ENCODE measurements around the gene USP6NL. TPM values are rescaled to one million over a fixed set of nuclear protein-coding genes. Genes with fewer than 3 reads are reported as not detected.

The USP6NL gene
- total and polyA plus RNA-seq, 2 of the 8 experiments (the other 6 are each of a cell fraction or from before 2014, with no cell fraction given): 10.9 to 28.8 TPM

GRCh38 chr10:11546581-11546980, 64.9 kb downstream of the USP6NL start:
- no peak overlapping the region for H3K27ac ChIP-seq (ENCODE audit: low read depth, low read length)
- H3K18ac ChIP-seq (ENCODE audit: extremely low read depth, low read length): no peak overlapping the region
- 88 to 100% methylated on average over 1 to 4 of the region's 4 CpGs for WGBS, 2 experiments (ENCODE audit: extremely low coverage in 1 of 2, insufficient coverage in 1 of 2, insufficient read length in 1 of 2, insufficient replicate concordance in 2 of 2, low coverage in 1 of 2, low lambda C conversion rate in 2 of 2, missing lambda C conversion rate in 1 of 2)
- no peak overlapping the region for H3K14ac ChIP-seq (ENCODE audit: insufficient read length)
- H2AFZ ChIP-seq (ENCODE audit: low read length): no peak overlapping the region
- no peak for TF ChIP-seq NRF1 (IDR thresholded peaks at IDR 0.05; ENCODE audit: low read depth, low read length)
- no peak for TF ChIP-seq JUN (IDR thresholded peaks at IDR 0.05; ENCODE audit: low read depth, low read length)
- TF ChIP-seq SIN3A (conservative IDR thresholded peaks at IDR 0.05 in 1 of 2, IDR thresholded peaks at IDR 0.05 in 1 of 2; ENCODE audit: low read depth in 1 of 2, low read length in 2 of 2): no peak
- TF ChIP-seq ZNF274 (IDR thresholded peaks at IDR 0.05; ENCODE audit: borderline replicate concordance, extremely low read depth, low read length): no peak
- TF ChIP-seq CBX5 (IDR thresholded peaks at IDR 0.05; ENCODE audit: low read depth, low read length): no peak
- no peak for TF ChIP-seq RAD21 (IDR thresholded peaks at IDR 0.05 in 1 of 2, conservative IDR thresholded peaks at IDR 0.05 in 1 of 2; ENCODE audit: low read depth in 2 of 2, low read length in 2 of 2)
- no peak for TF ChIP-seq CTBP2 (IDR thresholded peaks at IDR 0.05; ENCODE audit: borderline replicate concordance, insufficient read depth, insufficient read length, low read length)
- TF ChIP-seq CTCF (IDR thresholded peaks at IDR 0.05; ENCODE audit: control extremely low read depth in 1 of 3, insufficient read depth in 1 of 3, low read depth in 1 of 3, low read length in 3 of 3): no peak
- H4K91ac ChIP-seq (replicated peaks; ENCODE audit: insufficient read length, low read length): no peak overlapping the region
- H3K9me3 ChIP-seq (ENCODE audit: insufficient read depth in 2 of 2, low read depth in 1 of 2, low read length in 1 of 2): no peaks in the 10 kb centered on the region
- H4K8ac ChIP-seq (ENCODE audit: extremely low read depth, insufficient read depth, low read length): no peak overlapping the region
- H3K4ac ChIP-seq (replicated peaks; ENCODE audit: insufficient read length, low read depth, low read length): no peak overlapping the region
- H3K79me1 ChIP-seq (ENCODE audit: low read depth, low read length): peaks cover 2% of the 10 kb centered on the region; the same call in 1 of the 2 replicates
- H3K23me2 ChIP-seq (ENCODE audit: low read depth, low read length): no peaks in the 10 kb centered on the region
- H2BK20ac ChIP-seq (ENCODE audit: low read length): no peak overlapping the region
- no peaks in the 10 kb centered on the region; a peak in 1 of 8 replicates for H3K36me3 ChIP-seq (ENCODE audit: control insufficient read depth in 2 of 4, insufficient read depth in 4 of 4, low read length in 3 of 4)
- no peak overlapping the region for H3K9ac ChIP-seq (replicated peaks in 1 of 4; ENCODE audit: extremely low read depth in 1 of 4, low read depth in 3 of 4, low read length in 3 of 4)
- H3K4me2 ChIP-seq (ENCODE audit: insufficient read depth in 1 of 2, low read depth in 2 of 2, low read length in 2 of 2): no peak overlapping the region
- no peak overlapping the region for H2BK12ac ChIP-seq (ENCODE audit: low read depth, low read length)
- FAIRE-seq (no peak), DNase-seq (ENCODE audit: low read depth in 1 of 2, low spot score in 2 of 2) (no peak)
- ChIA-PET CTCF (ENCODE audit: partially characterized antibody) (no interaction called here), POLR2A (ENCODE audit: partially characterized antibody) (no interaction called here)
- no peak overlapping the region for H2BK15ac ChIP-seq (ENCODE audit: low read length)
- peaks cover 0 to 2% of the 10 kb centered on the region in 2 experiments for H4K20me1 ChIP-seq (replicated peaks in 1 of 2; ENCODE audit: control insufficient read depth in 1 of 2, insufficient read depth in 2 of 2, low read length in 2 of 2)
- H3K56ac ChIP-seq (replicated peaks; ENCODE audit: insufficient read length, low read depth, low read length): no peak overlapping the region
- H3K4me3 ChIP-seq (ENCODE audit: extremely low read depth in 1 of 4, insufficient read depth in 2 of 4, low read depth in 3 of 4, low read length in 4 of 4): no peak overlapping the region
- H2BK5ac ChIP-seq (ENCODE audit: low read depth, low read length): no peak overlapping the region
- peaks cover 0 to 84% of the 10 kb centered on the region in 2 experiments; a peak in 2 of 4 replicates for H3K79me2 ChIP-seq (ENCODE audit: control insufficient read depth in 1 of 2, insufficient read depth in 2 of 2, low read length in 2 of 2)
- no peak overlapping the region for H3K23ac ChIP-seq (ENCODE audit: insufficient read length)
- H2BK120ac ChIP-seq (replicated peaks; ENCODE audit: low read depth, low read length): no peak overlapping the region
- peaks cover 0 to 2% (median 0%) of the 10 kb centered on the region in 4 experiments; a peak in 1 of 7 replicates for H3K4me1 ChIP-seq (replicated peaks in 1 of 4; ENCODE audit: control insufficient read depth in 3 of 4, insufficient read depth in 4 of 4, low read length in 3 of 4)
- no peak overlapping the region for H2AK5ac ChIP-seq (ENCODE audit: low read depth, low read length)
- H3K27me3 ChIP-seq (replicated peaks in 1 of 4; ENCODE audit: control insufficient read depth in 3 of 4, extremely low read depth in 1 of 4, insufficient read depth in 3 of 4, low read length in 3 of 4): no peaks in the 10 kb centered on the region
- H4K5ac ChIP-seq (ENCODE audit: insufficient read length, low read depth, low read length): no peak overlapping the region
